Right hindlimb (tissue), 1 donor: Measurements from ENCODE around the gene GAS2L2.

Source experiments
- DNase-seq: peaks from one replicate; pipeline ENCODE4 v3.0.0-alpha.2; 2018

Gene GAS2L2

DNA sequence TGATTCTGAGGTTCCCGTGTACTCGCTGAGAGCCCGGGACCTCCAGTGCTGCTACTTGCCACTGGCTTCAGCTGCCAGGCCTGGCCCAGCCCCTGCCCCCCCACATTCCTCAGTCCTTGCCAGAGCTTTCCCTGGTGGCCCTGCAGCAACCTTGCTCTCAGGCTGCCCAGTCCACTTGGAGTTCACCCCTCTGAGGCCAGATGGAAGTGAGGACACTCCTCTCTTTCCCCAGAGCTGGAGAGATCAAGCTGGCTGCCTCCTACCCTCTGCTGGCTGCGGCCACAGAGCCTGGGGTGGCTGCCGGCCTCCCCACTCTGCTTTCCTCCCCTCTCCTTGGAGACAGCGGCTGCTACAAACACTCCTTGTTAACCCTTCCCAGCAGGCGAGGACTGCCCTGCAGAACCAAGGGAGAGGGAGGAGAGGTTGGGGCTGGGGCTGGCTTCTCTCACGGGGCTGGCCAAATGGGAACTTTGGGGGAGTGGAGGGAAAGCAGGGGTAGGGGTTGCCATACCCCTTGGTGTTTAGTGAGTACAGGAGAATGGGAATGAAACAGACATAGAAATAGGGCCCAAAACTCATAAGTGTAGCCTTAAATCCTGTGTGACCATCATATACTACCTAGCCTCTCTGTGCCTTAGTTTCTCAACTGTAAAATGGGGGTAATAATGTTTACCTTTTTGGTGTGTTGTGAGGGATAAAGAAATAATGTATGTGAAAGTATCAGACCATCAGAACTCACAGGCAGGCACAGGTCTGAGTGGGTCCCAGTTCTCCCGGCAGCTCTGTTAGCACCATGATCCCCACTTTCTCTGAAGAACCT lies at the start of gene GAS2L2:
TSS of gene GAS2L2 (minus strand) at position 295 of the 820 bp plus-strand sequence. CDS start 389 bp downstream, outside the sequence.
- DNase-seq = no peak

DNA sequence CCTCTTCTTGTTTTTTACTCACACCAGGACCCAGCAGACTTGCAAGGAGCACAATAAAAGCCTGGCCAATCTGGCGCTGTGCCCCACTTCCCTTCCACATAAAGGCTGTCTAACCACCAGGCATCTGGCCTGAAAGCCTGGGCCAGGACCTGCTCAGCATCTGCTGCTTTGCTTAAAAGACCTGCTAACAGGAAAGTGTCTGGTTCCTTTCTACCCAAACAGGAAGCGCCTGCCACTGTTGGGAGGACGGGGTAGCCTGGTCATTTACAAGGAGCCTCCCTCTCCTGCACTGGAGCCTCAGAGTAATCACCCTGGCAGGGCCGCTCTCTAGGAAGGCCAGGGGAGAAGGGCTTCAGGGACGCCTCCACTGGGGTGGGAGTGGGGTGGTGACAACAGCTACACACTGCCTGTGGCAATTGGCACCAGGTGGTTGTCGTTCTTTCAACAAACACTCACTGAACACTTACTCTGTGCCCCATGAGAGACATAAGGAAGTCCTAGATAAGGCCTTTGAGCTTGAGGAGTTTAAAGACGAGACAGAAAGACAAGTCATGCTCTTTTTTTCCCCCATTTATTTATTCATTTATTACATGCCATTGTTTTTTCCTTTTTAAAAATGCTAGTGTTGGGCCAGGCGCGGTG lies 48.7 kb upstream of the GAS2L2 start:
- DNase-seq = peak; percentile 82

GRCh38 chr17:35799942-35800341 lies 46.9 kb upstream of the GAS2L2 start:
- DNase-seq = peak; percentile 87

- no peak for DNase-seq
Observed at GRCh38 chr17:35797918-35798317, 44.9 kb upstream of the GAS2L2 start.

GRCh38 chr17:35797370-35797769 lies 44.3 kb upstream of the GAS2L2 start:
- no peak for DNase-seq

GRCh38 chr17:35796942-35797341 lies 43.9 kb upstream of the GAS2L2 start:
- no peak for DNase-seq

DNA sequence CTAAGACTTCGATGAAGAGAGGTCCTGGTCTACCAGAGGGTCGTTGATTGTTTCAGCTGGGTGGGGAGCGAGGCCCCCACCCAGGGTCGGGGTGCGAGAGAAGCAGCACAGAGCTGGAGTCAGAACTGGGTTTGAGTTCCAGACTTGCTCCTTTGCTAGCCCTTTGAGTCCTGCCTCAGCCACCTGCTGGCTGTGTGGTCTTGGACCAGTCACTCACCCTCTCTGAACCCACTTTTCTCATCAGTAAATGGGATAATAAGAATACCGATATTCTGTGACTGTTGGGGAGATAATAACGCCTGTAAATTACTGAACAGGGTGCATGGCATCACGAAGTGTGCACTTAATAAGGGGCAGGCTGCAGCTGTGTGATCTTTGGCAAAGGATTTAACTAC lies 42.8 kb upstream of the GAS2L2 start:
- DNase-seq = no peak

DNA sequence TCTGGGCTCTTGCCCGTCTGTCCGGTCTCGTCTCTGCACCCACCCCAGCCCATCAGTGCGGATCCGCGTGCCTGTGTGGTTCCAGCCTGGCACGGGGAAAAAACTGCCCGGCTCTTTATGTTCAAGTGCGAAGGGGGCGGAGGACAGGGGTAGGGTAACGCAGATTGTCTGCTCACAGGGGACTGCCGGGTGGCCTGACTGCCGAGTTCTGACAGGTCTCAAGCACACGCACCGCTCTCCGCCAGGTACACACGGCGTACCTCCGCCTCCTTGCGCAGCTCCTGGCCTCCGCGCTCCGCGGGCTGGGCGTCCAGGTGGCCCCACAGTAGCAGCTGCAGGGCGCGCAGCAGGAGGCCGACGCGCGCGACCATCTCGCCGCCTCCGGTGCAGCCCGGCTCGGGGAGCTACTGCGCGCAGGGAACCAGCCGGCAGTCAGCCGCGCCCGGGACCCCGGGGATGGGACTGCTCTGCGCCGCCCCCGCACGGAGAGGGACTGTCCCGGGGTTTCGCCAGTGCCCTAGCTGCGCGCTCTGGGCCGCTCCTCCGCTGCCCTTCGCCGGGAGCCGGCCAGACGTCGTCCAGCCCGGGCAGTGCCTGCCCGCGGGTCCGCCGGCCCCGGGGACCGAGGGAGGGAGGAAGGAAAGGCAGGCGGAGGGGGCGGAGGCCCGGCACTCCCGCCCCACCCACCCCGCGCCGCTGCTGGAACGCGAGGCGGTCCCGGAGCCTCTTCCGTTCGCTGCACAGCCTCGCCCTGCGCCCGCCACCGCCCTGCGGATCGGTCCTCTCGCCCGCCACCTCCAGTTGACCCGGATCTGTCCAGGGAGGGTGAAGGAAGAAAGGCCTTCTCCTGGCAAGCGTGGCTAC lies 42.2 kb upstream of the GAS2L2 start, which contains the start of gene MMP28:
TSS of gene MMP28 (minus strand) at position 635 of the 864 bp plus-strand sequence. CDS start at position 371, 264 bp downstream.
- DNase-seq = peak; percentile 52

DNA sequence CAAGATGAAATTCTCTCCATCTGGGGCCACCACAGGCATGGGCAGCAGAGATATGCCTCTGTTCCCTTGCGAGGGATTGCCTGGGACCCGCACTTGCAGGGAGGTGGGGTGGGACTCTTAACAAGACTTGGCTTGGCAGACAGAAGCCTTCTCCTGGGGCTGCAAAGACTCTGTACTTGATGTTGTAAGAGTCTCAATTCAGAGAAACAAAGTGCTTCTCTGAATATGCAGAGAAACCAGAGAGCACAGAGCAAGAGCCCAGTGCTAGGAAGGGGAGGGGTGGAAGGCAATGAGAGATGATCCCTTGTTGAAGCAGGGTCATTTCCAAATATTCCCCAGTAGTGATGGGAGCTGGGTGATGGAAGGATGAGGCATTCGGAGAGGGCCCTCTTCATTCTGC lies 40.2 kb upstream of the GAS2L2 start:
- DNase-seq = no peak

GRCh38 chr17:35791681-35792350 lies 38.8 kb upstream of the GAS2L2 start:
- DNase-seq = no peak

DNA sequence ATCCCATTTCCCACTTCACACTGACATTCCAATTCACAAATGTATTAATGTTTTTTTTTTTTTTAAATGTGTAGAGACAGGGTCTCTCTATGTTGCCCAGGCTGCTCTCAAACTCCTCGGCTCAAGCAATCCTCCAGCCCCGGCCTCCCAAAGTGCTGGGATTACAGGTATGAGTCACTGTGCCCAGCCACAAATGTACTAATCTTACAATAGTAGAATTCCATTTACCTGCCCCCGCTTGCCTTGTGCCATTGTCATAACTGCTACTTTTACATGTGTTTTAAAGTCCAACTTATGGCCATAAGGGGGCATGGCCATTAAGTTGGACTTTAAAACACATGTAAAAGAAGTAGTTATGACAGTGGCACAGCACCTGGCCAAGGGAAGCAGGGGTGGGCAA lies 37.8 kb upstream of the GAS2L2 start:
- no peak for DNase-seq

DNA sequence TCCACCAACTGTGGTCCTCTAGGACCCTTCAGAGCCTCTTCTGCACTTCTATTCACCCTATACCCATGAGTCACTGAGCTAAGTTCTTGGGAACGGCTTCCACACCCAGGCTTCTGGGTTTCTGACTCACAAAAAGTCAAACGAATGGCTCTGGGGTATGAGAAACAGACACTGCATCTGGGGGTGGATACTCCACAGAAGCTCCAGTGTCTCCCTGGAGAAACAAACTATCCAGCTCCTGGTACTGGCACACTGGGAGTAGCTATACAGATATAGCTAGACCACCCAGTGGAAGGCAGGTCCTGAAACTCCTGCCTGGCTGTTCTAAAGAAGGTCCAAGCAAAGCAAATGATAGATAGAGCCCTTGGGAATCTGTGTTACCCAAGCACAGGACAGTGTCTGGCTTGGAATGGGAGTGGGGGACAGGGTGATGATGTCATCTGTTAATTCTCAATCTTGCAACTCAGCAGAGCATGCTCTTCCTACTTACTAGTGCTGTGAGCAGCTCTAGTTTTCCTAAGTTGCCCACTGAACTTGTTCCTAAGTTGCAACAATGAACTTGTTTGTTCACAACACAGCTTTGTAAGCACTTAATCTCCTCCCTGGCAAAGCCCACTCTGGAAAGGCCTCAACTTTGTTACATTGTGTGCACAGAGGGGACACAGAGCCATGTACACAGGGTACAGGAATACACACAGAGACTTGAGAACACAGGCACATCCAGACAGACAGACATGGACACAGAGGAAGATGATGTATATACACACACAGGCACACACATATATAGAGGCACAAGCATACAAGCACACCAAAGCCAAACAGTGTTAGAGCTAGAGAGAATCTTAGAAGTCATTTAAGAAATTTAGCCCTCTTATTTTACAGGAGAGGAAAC lies 35.7 kb upstream of the GAS2L2 start:
- no peak for DNase-seq

DNA sequence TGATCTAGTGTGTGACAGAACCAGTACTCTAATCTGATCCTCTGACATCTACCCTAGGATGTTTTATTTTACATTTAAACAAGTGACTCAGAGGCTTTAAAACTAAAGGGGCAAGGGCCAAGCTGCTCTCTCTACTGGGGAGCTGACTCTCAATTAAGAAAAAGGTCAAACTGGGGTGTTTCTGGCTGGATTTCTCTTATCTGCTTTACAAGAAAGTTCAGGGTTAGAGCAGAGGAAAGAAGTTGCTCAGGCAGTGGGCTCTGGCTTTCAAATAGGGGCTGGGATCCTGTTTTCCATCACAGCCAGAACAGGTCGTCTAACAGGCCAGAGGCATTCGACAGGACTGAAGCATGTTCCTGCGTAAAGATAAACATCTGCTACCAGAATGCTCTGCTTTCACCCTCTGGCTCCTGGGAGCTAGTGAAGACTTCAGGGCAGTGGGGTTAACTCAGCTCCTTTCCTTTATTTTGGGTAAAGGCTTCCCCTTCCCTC lies 33.9 kb upstream of the GAS2L2 start:
- no peak for DNase-seq

DNA sequence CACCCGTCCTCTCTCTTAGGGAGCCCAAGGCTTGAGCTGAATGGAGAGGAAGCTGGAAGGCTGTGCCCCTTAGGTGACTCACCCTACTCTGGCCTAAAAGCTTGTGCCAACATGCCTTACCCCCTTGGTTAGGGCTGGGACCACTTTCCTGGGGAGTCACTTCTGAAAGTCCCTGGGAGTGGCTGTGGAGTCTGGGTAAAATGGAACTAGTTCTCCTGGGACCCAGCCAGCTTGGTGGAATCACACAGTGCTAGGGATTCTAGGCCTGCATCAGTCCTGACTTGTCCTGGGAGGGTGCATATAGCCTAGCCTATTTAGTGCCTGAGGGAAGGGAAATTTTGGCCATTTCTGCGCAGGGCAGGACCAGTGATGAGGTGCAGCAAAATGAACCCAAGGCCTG lies 31.9 kb upstream of the GAS2L2 start:
- DNase-seq = no peak

GRCh38 chr17:35780950-35781349 lies 27.9 kb upstream of the GAS2L2 start:
- no peak for DNase-seq

DNA sequence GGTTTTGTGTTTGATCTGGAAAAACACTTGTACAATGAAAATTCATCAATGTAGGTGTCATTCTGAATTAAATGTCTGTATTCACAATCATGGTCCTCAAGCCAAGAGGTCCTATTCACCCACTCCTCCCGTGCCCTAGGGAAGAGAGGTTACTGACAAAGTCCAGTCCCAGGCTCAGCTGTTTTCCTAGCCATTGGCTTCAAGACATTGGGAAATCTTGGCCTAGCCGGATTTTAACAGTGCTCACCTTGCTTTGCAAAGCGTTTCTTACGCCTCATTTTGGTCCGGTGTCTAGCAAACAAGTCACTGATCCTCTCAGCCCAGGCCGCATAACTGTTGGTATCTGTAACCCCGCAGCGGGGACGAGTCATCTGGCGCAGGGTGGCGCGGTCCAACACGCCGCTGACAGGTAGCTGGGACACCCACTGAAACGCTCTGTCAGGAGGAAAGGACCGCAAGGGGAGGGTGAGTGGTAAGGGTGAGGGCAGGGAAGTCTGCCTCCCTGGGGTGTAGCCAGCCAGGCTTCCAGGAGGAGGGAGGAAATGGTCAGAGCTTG lies 25.7 kb upstream of the GAS2L2 start:
- DNase-seq = no peak

GRCh38 chr17:35775583-35775982 lies 22.5 kb upstream of the GAS2L2 start:
- DNase-seq = no peak

DNA sequence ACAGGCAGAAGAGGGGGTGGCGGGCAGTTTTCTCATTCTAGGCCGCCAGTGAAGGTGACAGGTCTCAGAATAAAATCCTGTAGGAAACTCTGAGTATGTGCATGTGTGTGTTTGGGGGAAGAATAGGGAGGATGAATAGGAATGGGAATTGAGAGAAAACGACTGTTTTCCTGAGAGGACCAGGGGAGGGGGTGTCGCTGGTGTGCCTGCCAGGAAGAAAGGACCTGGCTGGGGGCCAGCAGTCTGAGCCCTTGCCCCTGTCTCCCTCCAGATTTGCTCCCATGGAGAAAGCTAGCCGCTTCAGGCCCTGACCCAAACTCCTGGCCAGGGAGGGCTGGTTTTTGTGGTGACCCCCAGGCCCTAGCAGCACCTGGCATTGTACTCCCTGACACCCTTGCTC lies 22.0 kb upstream of the GAS2L2 start:
- no peak for DNase-seq

- DNase-seq = peak; percentile 70
Observed at GRCh38 chr17:35774499-35774898, 21.5 kb upstream of the GAS2L2 start.

DNA sequence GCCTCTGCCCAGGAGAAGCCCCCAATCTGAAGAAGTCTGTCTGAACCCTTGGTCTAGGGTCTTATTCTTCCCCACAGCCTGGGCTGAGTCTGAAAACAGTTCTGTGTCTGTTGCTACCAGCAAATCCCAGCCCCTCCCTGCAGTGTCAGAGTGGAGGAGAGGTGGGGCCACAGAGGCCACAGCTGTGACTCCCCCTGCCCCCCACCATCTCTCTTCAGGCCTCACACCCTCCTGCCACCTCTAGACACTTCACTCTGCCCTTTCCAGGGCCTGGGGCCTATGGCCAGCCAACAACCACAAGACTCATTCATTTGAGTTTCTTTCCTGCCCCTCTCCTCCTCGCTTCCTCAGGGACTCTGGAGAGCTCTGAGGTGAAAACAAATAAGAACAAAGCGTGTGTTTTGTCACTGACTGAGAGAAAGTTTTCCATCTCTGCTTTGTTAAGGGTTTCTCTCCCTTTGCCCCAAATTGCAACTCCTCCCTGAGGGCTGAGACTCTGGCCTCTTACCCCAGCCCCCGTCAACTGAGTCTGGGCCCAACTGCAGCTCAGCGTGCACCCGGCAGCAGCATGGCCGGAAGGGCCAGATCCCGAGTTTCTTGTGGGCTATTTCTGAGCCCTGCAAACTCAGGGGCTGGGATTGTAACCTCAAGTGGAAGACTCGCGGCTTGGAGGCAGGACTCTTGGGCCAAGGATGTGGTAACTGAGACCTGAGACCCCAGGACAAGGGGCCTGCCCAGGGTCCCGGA lies 20.8 kb upstream of the GAS2L2 start:
- DNase-seq = no peak
